ENCODE data around the gene INSYN2A.

- TF ChIP-seq CTCF (IDR thresholded peaks at IDR 0.05 in 8 of 11, conservative IDR thresholded peaks at IDR 0.05 in 3 of 11) (no peak), POLR2A (IDR thresholded peaks at IDR 0.05) (no peak), POLR2AphosphoS5 (IDR thresholded peaks at IDR 0.05) (no peak)
Observed at GRCh38 chr10:127216274-127216673, 19.9 kb upstream of the INSYN2A start.
